H1 (cell line): ENCODE results near the gene MAN2A1. TPM values are rescaled to one million over a fixed set of nuclear protein-coding genes. Genes with fewer than 3 reads are reported as not detected.

Experiments used
- CHD1 ChIP-seq: IDR thresholded peaks from 2 replicates; pipeline ENCODE4 v1.6.1; 2012; ENCODE audit warnings: low read depth, low read length, improper control_type of control experiment
- RAD21 ChIP-seq, 2 experiments: IDR thresholded peaks in 1 of 2; conservative IDR thresholded peaks in 1 of 2; 2 replicates each; pipeline ENCODE4 v1.6.1; 2011; ENCODE audit warnings: low read depth in 2 of 2, low read length in 2 of 2, improper control_type of control experiment in 1 of 2, inconsistent platforms in 1 of 2, mild to moderate bottlenecking in 1 of 2, moderate library complexity in 1 of 2
- TAF1 ChIP-seq: IDR thresholded peaks from 2 replicates; pipeline ENCODE4 v1.6.1; 2011; ENCODE audit warnings: mild to moderate bottlenecking, low read depth, low read length
- polyA plus RNA-seq, 7 experiments: library from polyadenylated mRNA; depleted of rRNA in 3 of 7; stranded (reverse) in 5 of 7; unstranded in 2 of 7; fragments of >200 nt in 5 of 7; fragments of 200-250 nt in 2 of 7; gene quantifications; 1 replicate in 5 of 7; 2 replicates in 1 of 7; 4 replicates in 1 of 7; pipeline versions ENCODE4 v1.2.1 to v1.2.3, GENCODE V29; 2011 to 2013; ENCODE audit warnings: missing spikeins in 2 of 7, mixed read lengths in 2 of 7
- total RNA-seq: library from RNA; stranded (reverse); fragmentation: NEBNext Ultra II Directional; extraction: Animal tissue kit (Norgen Biotek cat#: 25700); gene quantifications from 2 replicates; pipeline ENCODE4 v1.2.1, GENCODE V29; 2021

MAN2A1 gene
- total and polyA plus RNA-seq, 2 of the 8 experiments (the other 6 are each of a cell fraction or from before 2014, with no cell fraction given): 29.1 to 102 TPM

DNA sequence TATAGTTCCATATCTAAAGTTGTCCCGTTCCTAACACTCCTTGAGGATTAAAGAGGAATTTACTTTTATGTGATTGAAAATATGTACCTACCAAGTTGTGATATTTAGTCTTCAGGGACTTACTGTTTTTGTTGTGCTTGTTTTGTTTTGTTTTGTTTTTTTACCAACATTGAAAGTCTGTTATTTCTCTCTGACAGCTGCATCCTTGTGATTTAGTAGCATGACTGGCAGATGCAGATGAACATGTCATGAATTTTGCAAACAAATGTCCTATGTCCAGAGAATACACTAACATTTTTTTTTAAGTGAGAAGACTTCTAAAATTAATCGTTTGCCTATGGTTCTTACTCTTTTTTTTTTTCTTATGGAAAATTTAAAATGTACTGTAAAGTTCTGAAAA lies 85.4 kb downstream of the MAN2A1 start (continued):
- TF ChIP-seq CHD1 (no peak), RAD21 (IDR thresholded peaks at IDR 0.05 in 1 of 2, conservative IDR thresholded peaks at IDR 0.05 in 1 of 2; ENCODE audit: low read depth in 2 of 2, low read length in 2 of 2) (no peak), TAF1 (no peak)
- TF ChIP-seq, all 59 proteins: peak for 0
